Endothelial cell (in vitro differentiated cells): ENCODE measurements around the gene POU5F2. TPM values are rescaled to one million over a fixed set of nuclear protein-coding genes. Genes with fewer than 3 reads are reported as not detected.

Source experiments
- DNase-seq: peaks from one replicate; pipeline ENCODE4 v3.0.0; 2021; ENCODE audit warnings: low spot score
- H3K27ac Mint-ChIP-seq: one replicate; pipeline ENCODE4 v1.8.0; 2021; ENCODE audit warnings: mixed read lengths, inconsistent platforms; ENCODE audit not compliant: unreplicated experiment
- H3K27me3 Mint-ChIP-seq: one replicate; pipeline ENCODE4 v1.8.0; 2021; ENCODE audit warnings: mild to moderate bottlenecking, moderate library complexity, mixed read lengths, inconsistent platforms; ENCODE audit not compliant: unreplicated experiment
- H3K36me3 Mint-ChIP-seq: one replicate; pipeline ENCODE4 v1.8.0; 2021; ENCODE audit warnings: mild to moderate bottlenecking, low read depth, mixed read lengths, inconsistent platforms; ENCODE audit not compliant: unreplicated experiment
- H3K4me1 Mint-ChIP-seq: one replicate; pipeline ENCODE4 v1.8.0; 2021; ENCODE audit warnings: mild to moderate bottlenecking, mixed read lengths, inconsistent platforms; ENCODE audit not compliant: unreplicated experiment
- H3K4me3 Mint-ChIP-seq: one replicate; pipeline ENCODE4 v1.8.0; 2021; ENCODE audit warnings: mild to moderate bottlenecking, mixed read lengths, inconsistent platforms; ENCODE audit not compliant: unreplicated experiment
- H3K9me3 Mint-ChIP-seq: one replicate; pipeline ENCODE4 v1.8.0; 2021; ENCODE audit warnings: mixed read lengths, inconsistent platforms; ENCODE audit not compliant: unreplicated experiment
- long read RNA-seq: library from polyadenylated mRNA; unstranded; transcript quantifications from one replicate; pipeline ENCODE4 v2.0.0, GENCODE V29; 2020; ENCODE audit not compliant: unreplicated experiment
- total RNA-seq: library from RNA; stranded (reverse); fragmentation: NEBNext Ultra II Directional; extraction: Animal tissue kit (Norgen Biotek cat#: 25700); gene quantifications from one replicate; pipeline ENCODE4 v1.2.1, GENCODE V29; 2021; ENCODE audit not compliant: unreplicated experiment
- TF ChIP-seq, protein P1 (sequence below): fragments of 200-600 bp; sonication (generic); IDR thresholded peaks from one replicate; pipeline ENCODE4 v1.5.0; 2021; ENCODE audit warnings: antibody characterized with exemption; ENCODE audit not compliant: unreplicated experiment

POU5F2 gene
- total RNA-seq: 0.64 TPM
- long read RNA-seq: 0 reads

- Mint-ChIP-seq H3K9me3 (no peaks in the 10 kb centered on the region), H3K27me3 (peaks cover 2% of the 10 kb centered on the region), H3K36me3 (no peaks in the 10 kb centered on the region), H3K4me3 (no peak within 1 kb of the TSS), H3K4me1 (peaks cover 8% of the 10 kb centered on the region), H3K27ac (no peak within 1 kb of the TSS)
- TF ChIP-seq, protein P1, sequence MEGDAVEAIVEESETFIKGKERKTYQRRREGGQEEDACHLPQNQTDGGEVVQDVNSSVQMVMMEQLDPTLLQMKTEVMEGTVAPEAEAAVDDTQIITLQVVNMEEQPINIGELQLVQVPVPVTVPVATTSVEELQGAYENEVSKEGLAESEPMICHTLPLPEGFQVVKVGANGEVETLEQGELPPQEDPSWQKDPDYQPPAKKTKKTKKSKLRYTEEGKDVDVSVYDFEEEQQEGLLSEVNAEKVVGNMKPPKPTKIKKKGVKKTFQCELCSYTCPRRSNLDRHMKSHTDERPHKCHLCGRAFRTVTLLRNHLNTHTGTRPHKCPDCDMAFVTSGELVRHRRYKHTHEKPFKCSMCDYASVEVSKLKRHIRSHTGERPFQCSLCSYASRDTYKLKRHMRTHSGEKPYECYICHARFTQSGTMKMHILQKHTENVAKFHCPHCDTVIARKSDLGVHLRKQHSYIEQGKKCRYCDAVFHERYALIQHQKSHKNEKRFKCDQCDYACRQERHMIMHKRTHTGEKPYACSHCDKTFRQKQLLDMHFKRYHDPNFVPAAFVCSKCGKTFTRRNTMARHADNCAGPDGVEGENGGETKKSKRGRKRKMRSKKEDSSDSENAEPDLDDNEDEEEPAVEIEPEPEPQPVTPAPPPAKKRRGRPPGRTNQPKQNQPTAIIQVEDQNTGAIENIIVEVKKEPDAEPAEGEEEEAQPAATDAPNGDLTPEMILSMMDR: no peak
- DNase-seq: no peak
Measured at GRCh38 chr5:93741136-93741811, at the start of gene POU5F2. TSS of gene POU5F2 (minus strand) at chr5:93741600. CDS start at chr5:93741563, 37 bp downstream.

DNA sequence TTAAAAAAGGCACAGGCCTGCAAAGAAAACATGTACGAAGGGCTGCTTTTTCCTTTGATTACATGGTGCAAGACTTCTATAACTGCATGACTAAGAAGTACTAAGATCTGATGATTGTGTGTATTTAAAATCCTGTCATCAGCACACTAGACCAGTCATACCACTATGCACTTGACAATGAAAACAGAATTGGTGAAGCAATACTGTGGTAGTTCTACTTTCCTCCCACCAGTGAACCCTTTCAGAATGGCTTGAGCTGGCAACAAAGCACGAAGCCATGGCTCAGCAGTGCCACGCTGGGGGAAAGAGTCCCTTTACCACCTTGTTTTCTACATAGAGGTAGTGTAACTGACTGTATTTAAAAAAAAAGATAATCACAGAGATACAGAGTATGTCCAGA, 49.0 kb upstream of the POU5F2 start:
- Mint-ChIP-seq H3K36me3 (peaks cover 12% of the 10 kb centered on the region), H3K27me3 (peaks cover 4% of the 10 kb centered on the region), H3K4me1 (peaks cover 32% of the 10 kb centered on the region), H3K4me3 (no peak overlapping the region), H3K27ac (no peak overlapping the region), H3K9me3 (peaks cover 4% of the 10 kb centered on the region)
- TF ChIP-seq, protein P1: no peak
- DNase-seq: no peak

GRCh38 chr5:93789173-93790067, 48.0 kb upstream of the POU5F2 start:
- TF ChIP-seq, protein P1: no peak
- Mint-ChIP-seq H3K27me3 (no peaks in the 10 kb centered on the region), H3K4me1 (peaks cover 30% of the 10 kb centered on the region), H3K36me3 (peaks cover 6% of the 10 kb centered on the region), H3K9me3 (peaks cover 4% of the 10 kb centered on the region), H3K4me3 (no peak overlapping the region), H3K27ac (no peak overlapping the region)
- no peak for DNase-seq

GRCh38 chr5:93787598-93787997, 46.2 kb upstream of the POU5F2 start:
- DNase-seq: no peak
- Mint-ChIP-seq H3K27me3 (no peaks in the 10 kb centered on the region), H3K36me3 (no peaks in the 10 kb centered on the region), H3K27ac (no peak overlapping the region), H3K4me3 (no peak overlapping the region), H3K4me1 (peaks cover 33% of the 10 kb centered on the region), H3K9me3 (no peaks in the 10 kb centered on the region)
- TF ChIP-seq, protein P1: no peak
